ENCODE data around the gene TENT4A. TPM values are rescaled to one million over a fixed set of nuclear protein-coding genes. Genes with fewer than 3 reads are reported as not detected.

TENT4A gene
- total RNA-seq, 1 donor = 21.4 TPM

DNA sequence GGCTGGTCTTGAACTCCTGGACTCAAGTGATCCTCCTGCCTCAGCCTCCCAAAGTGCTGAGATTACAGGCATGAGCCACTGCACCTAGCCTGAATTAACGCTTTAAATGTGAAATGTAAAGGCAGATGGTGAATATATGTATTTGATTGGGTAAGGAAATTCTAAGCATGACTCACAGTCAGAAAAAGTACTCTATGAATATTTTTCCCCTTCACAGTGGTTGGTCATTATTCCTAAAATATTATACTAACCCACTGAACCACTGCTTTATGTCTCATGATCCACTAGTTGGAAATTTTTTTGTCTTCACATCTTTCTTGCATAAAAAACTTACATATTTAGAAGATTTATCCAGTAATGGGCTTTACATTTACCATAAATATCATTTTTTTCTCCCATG, 14.5 kb upstream of the TENT4A start:
- Histone ChIP-seq H3K4me2 (ENCODE audit: insufficient read depth, low read length) (no peak overlapping the region), H4K20me1 (ENCODE audit: insufficient read depth, low read length) (no peaks in the 10 kb centered on the region), H3K79me2 (ENCODE audit: insufficient read depth, low read length) (no peaks in the 10 kb centered on the region), H3K36me3 (ENCODE audit: insufficient read depth, low read length) (no peaks in the 10 kb centered on the region), H3K4me3 (ENCODE audit: insufficient read depth, low read length) (no peak overlapping the region), H3K27ac (ENCODE audit: low read depth, low read length) (no peak overlapping the region), H3K27me3 (ENCODE audit: insufficient read depth, low read length) (peaks cover 17% of the 10 kb centered on the region), H3K9me3 (ENCODE audit: low read depth, low read length) (no peaks in the 10 kb centered on the region), H3K4me1 (ENCODE audit: insufficient read depth, low read length) (peaks cover 3% of the 10 kb centered on the region), H2AFZ (ENCODE audit: low read length) (no peak overlapping the region)
- TF ChIP-seq, protein P1, sequence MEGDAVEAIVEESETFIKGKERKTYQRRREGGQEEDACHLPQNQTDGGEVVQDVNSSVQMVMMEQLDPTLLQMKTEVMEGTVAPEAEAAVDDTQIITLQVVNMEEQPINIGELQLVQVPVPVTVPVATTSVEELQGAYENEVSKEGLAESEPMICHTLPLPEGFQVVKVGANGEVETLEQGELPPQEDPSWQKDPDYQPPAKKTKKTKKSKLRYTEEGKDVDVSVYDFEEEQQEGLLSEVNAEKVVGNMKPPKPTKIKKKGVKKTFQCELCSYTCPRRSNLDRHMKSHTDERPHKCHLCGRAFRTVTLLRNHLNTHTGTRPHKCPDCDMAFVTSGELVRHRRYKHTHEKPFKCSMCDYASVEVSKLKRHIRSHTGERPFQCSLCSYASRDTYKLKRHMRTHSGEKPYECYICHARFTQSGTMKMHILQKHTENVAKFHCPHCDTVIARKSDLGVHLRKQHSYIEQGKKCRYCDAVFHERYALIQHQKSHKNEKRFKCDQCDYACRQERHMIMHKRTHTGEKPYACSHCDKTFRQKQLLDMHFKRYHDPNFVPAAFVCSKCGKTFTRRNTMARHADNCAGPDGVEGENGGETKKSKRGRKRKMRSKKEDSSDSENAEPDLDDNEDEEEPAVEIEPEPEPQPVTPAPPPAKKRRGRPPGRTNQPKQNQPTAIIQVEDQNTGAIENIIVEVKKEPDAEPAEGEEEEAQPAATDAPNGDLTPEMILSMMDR (IDR thresholded peaks at IDR 0.05; ENCODE audit: extremely low read depth, low read depth, low read length) = no peak
- DNase-seq (ENCODE audit: insufficient read length, low spot score, missing footprints) = no peak

DNA sequence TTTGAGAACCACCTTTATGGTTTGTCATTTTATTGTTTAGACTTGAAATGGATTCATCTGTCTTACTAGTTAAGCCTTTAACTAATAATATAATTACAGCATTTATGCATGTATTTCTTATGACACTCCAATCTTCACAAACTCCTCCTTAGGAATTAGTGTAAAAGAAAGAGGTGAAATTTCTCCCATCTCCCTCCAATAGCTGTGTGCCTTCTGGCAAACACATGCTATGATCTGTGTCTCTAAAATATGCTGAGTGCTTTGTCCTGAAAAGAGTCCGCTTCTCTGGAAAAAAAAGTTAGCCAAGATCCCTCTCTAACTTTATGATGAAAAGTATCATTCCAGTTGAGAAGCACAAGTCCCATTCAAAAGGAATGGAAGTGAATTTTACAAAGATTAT, 13.9 kb upstream of the TENT4A start:
- H3K9me3 ChIP-seq (ENCODE audit: low read depth, low read length) = no peaks in the 10 kb centered on the region
- H3K4me1 ChIP-seq (ENCODE audit: insufficient read depth, low read length) = peaks cover 10% of the 10 kb centered on the region
- no peak for DNase-seq (ENCODE audit: insufficient read length, low spot score, missing footprints)
- H3K36me3 ChIP-seq (ENCODE audit: insufficient read depth, low read length) = no peaks in the 10 kb centered on the region
- H3K4me2 ChIP-seq (ENCODE audit: insufficient read depth, low read length) = no peak overlapping the region
- H2AFZ ChIP-seq (ENCODE audit: low read length) = no peak overlapping the region
- no peak overlapping the region for H3K4me3 ChIP-seq (ENCODE audit: insufficient read depth, low read length)
- peaks cover 17% of the 10 kb centered on the region for H3K27me3 ChIP-seq (ENCODE audit: insufficient read depth, low read length)
- H3K79me2 ChIP-seq (ENCODE audit: insufficient read depth, low read length) = no peaks in the 10 kb centered on the region
- TF ChIP-seq, protein P1 (IDR thresholded peaks at IDR 0.05; ENCODE audit: extremely low read depth, low read depth, low read length) = no peak
- H3K27ac ChIP-seq (ENCODE audit: low read depth, low read length) = no peak overlapping the region
- no peaks in the 10 kb centered on the region for H4K20me1 ChIP-seq (ENCODE audit: insufficient read depth, low read length)

DNA sequence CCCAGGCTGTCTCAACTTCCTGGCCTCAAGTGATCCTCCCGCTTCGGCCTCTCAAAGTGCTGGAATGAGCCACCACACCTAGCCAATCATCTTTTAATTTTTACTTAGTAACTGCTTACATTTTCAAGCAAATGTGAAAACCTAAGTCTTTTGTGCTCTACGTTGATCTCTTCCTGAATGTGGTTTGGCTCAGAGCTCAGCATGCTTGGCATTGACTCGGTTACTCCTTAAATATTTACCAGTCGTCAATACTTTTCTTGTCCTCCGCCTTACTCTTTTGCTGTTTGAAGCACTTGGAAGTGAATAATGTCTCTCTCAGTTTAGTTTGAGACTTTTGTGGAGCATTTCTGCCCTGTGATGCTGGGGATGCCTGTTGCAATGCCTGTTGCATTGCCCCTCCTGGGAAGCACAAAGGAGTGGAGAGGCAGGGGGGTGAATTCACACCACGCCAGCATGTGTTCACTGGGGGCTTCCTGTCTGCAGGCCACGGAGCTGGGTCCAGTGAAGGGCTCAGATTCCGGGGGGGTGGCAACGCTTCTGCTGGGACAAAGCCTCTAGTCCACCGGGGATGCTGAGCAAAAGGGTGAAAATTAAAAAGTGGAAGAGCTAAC, 13.1 kb upstream of the TENT4A start:
- Histone ChIP-seq H3K4me3 (ENCODE audit: insufficient read depth, low read length) (no peak overlapping the region), H3K4me1 (ENCODE audit: insufficient read depth, low read length) (peaks cover 18% of the 10 kb centered on the region), H3K27ac (ENCODE audit: low read depth, low read length) (no peak overlapping the region), H3K27me3 (ENCODE audit: insufficient read depth, low read length) (peaks cover 17% of the 10 kb centered on the region), H2AFZ (ENCODE audit: low read length) (no peak overlapping the region), H3K36me3 (ENCODE audit: insufficient read depth, low read length) (no peaks in the 10 kb centered on the region), H3K4me2 (ENCODE audit: insufficient read depth, low read length) (no peak overlapping the region), H4K20me1 (ENCODE audit: insufficient read depth, low read length) (no peaks in the 10 kb centered on the region), H3K79me2 (ENCODE audit: insufficient read depth, low read length) (no peaks in the 10 kb centered on the region), H3K9me3 (ENCODE audit: low read depth, low read length) (no peaks in the 10 kb centered on the region)
- TF ChIP-seq, protein P1 (IDR thresholded peaks at IDR 0.05; ENCODE audit: extremely low read depth, low read depth, low read length) = no peak
- no peak for DNase-seq (ENCODE audit: insufficient read length, low spot score, missing footprints)

DNA sequence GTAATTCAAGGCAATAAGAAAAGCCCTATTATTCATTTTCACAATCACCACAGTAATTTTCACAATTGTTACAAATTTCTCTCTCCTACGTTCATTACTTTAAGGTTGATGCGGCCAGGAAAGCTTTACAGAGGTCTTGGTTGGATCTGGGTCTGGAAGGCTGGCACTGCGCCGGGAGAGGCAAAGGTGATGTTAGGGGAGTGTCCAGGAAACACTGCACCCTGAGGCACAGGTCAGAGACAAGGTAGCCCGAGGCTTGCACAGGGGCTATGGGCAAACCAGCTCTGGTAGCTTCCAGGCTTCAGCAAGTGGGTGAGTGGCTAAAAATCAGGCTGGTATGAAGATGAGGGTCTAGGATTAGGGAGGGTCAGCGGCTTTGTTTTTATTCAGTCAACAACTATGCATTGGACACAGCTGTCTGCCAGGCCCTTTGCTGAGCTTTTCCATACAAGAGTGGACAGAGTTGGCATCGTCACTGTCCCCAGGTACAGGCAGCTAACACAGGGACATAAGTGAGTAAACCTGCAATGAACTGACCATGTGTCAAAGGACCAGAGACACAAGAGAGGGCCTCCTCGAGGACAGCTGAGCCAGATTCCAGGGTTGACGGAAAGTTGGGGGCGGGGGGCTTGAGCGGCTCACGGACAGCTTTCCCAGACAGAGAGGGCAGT, 12.4 kb upstream of the TENT4A start:
- peak; percentile 35 for DNase-seq (ENCODE audit: insufficient read length, low spot score, missing footprints)
- H2AFZ ChIP-seq (ENCODE audit: low read length) = no peak overlapping the region
- peaks cover 17% of the 10 kb centered on the region for H3K27me3 ChIP-seq (ENCODE audit: insufficient read depth, low read length)
- H3K4me2 ChIP-seq (ENCODE audit: insufficient read depth, low read length) = no peak overlapping the region
- H3K4me1 ChIP-seq (ENCODE audit: insufficient read depth, low read length) = peaks cover 22% of the 10 kb centered on the region
- no peaks in the 10 kb centered on the region for H3K36me3 ChIP-seq (ENCODE audit: insufficient read depth, low read length)
- no peaks in the 10 kb centered on the region for H3K9me3 ChIP-seq (ENCODE audit: low read depth, low read length)
- no peak overlapping the region for H3K4me3 ChIP-seq (ENCODE audit: insufficient read depth, low read length)
- no peaks in the 10 kb centered on the region for H3K79me2 ChIP-seq (ENCODE audit: insufficient read depth, low read length)
- no peaks in the 10 kb centered on the region for H4K20me1 ChIP-seq (ENCODE audit: insufficient read depth, low read length)
- H3K27ac ChIP-seq (ENCODE audit: low read depth, low read length) = no peak overlapping the region
- TF ChIP-seq, protein P1 (IDR thresholded peaks at IDR 0.05; ENCODE audit: extremely low read depth, low read depth, low read length) = no peak

Measured in osteoblast (primary cell).